IMR-90 (cell line): ENCODE data around the gene ATOH8. TPM values are rescaled to one million over a fixed set of nuclear protein-coding genes. Genes with fewer than 3 reads are reported as not detected.

ENCODE experiments used
- CHD1 ChIP-seq: IDR thresholded peaks from 2 replicates; pipeline ENCODE4 v1.6.1; 2012; ENCODE audit warnings: low read depth, low read length, improper control_type of control experiment
- FOS ChIP-seq: fragments of 150-350 bp; IDR thresholded peaks from 2 replicates; pipeline ENCODE4 v1.6.1; 2016; ENCODE audit warnings: low read depth, low read length
- MAZ ChIP-seq: IDR thresholded peaks from 2 replicates; pipeline ENCODE4 v1.6.1; 2012; ENCODE audit warnings: low read depth, mild to moderate bottlenecking, low read length, improper control_type of control experiment, moderate library complexity, borderline replicate concordance
- MXI1 ChIP-seq: IDR thresholded peaks from 2 replicates; pipeline ENCODE4 v1.6.1; 2012; ENCODE audit warnings: low read depth, mild to moderate bottlenecking, low read length, moderate library complexity, borderline replicate concordance
- RFX5 ChIP-seq: IDR thresholded peaks from 2 replicates; pipeline ENCODE4 v1.8.0; 2012; ENCODE audit warnings: low read depth, mild to moderate bottlenecking, low read length, moderate library complexity
- SMC3 ChIP-seq: fragments of 150-350 bp; IDR thresholded peaks from 2 replicates; pipeline ENCODE4 v1.6.1; 2016; ENCODE audit warnings: low read depth, mild to moderate bottlenecking, antibody characterized with exemption, low read length, moderate library complexity
- USF2 ChIP-seq: fragments of 150-350 bp; IDR thresholded peaks from 2 replicates; pipeline ENCODE4 v1.6.1; 2017; ENCODE audit warnings: mild to moderate bottlenecking, antibody characterized with exemption, low read length, low read depth
- polyA plus RNA-seq, 3 experiments: library from polyadenylated mRNA; depleted of rRNA; stranded (reverse); fragments of >200 nt; gene quantifications; 2 replicates each; pipeline ENCODE4 v1.2.3, GENCODE V29; 2012; ENCODE audit warnings: low replicate concordance in 1 of 3
- total RNA-seq: library from RNA; depleted of rRNA; stranded (reverse); fragments of >200 nt; gene quantifications from 2 replicates; pipeline ENCODE4 v1.2.3, GENCODE V29; 2012

ATOH8 gene
- total and polyA plus RNA-seq, 2 of the 4 experiments (the other 2 are of a cell fraction), result 7.9 to 9.0 TPM

DNA sequence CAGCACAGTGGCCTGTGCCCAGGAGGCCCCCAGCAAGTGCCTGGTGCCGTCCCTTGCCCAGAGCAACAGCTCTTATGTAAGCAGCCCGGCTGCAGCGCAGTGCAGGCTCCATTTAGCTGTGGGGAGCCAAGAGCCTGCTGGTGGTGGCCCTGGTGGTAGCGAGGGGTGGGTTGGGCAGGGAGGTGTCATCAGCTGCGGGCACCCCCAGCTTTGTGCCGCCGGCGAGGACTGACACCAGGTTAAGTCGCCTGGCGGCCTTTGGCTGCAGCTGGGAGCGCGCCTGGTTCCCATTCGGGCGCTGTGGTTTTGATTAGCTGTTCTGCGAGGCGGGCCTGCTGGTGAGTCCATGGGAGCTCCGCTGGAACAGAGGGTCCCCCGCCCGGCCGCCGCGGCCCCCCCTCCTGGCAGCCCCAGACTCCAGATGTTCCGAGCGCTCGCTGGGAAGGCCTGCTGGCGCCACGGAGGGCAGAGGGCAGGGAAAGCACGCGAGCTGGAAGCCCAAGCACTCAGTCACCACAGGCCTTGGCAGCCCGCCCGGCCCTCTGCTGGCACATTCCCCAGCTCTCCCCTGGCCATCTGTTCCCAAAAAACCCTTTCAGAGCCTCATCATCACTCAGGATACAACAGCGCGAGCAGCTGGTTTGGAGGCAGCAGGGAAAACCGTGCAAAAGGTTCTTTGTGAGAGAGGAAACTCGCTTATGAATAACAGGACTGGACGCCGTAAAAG lies 18.4 kb downstream of the ATOH8 start (continued):
- TF ChIP-seq USF2 (no peak), CHD1 (peak; percentile 71; the same call in 1 of the 2 replicates), SMC3 (peak; percentile 20; the same call in 1 of the 2 replicates), MXI1 (no peak; the same call in 1 of the 2 replicates), FOS (peak; percentile 87), RFX5 (no peak), MAZ (peak; percentile 97)
